Bronchial epithelial cell (primary cell): ENCODE data around the gene TTC7B. TPM values are rescaled to one million over a fixed set of nuclear protein-coding genes. Genes with fewer than 3 reads are reported as not detected.

ENCODE experiments used
- DNase-seq: peaks from one replicate; pipeline ENCODE4 v3.0.0-alpha.2; 2010; ENCODE audit warnings: low read depth
- FAIRE-seq: peaks from 2 replicates; lab custom pipeline; 2011; peaks lifted over from hg19 to GRCh38; lab: Jason Lieb, UNC
- H3K27me3 ChIP-seq: 2 replicates; pipeline ENCODE4 v1.5.1; 2011; ENCODE audit warnings: low read length; ENCODE audit not compliant: control insufficient read depth, insufficient read depth
- H3K36me3 ChIP-seq: 2 replicates; pipeline ENCODE4 v1.5.1; 2011; ENCODE audit warnings: low read length; ENCODE audit not compliant: control insufficient read depth, insufficient read depth
- H3K4me3 ChIP-seq: 2 replicates; pipeline ENCODE4 v1.5.1; 2011; ENCODE audit warnings: mild to moderate bottlenecking, low read depth, low read length, control low read depth
- total RNA-seq: library from RNA; depleted of rRNA; stranded (reverse); fragments of >200 nt; gene quantifications from 2 replicates; pipeline ENCODE4 v1.2.1, GENCODE V29; 2014
- TF ChIP-seq, protein P1 (sequence below): IDR thresholded peaks from 2 replicates; pipeline ENCODE4 v1.5.1; 2011; ENCODE audit warnings: mild to moderate bottlenecking, moderate library complexity, low read length, control low read depth, inconsistent platforms; ENCODE audit not compliant: insufficient read depth, severe bottlenecking

TTC7B gene
- total RNA-seq, 1 donor from 2014 or later = 2.9 TPM

DNA sequence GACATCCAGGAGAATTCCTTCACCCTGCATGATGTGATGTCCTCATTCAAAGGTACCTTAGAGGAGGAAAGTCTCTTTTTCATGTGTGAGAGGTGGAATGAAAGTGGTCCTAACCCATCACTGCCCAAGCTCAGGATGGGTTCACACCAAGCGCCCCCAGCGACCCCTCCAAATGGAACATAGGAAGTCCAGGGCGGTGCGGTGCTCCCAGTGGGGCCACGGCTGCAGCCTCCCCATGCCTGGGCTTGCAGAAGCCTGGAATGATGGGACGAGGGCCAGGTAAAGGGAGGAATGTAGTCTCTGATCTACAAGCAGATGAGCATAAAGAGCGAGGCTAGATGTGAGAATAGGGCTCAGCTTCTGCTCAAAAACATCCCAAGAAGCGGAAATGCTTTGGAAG lies 196.3 kb downstream of the TTC7B start:
- no peak for DNase-seq
- Histone ChIP-seq H3K4me3 (no peak overlapping the region), H3K27me3 (no peaks in the 10 kb centered on the region), H3K36me3 (no peaks in the 10 kb centered on the region)
- no peak for FAIRE-seq
- TF ChIP-seq, protein P1, sequence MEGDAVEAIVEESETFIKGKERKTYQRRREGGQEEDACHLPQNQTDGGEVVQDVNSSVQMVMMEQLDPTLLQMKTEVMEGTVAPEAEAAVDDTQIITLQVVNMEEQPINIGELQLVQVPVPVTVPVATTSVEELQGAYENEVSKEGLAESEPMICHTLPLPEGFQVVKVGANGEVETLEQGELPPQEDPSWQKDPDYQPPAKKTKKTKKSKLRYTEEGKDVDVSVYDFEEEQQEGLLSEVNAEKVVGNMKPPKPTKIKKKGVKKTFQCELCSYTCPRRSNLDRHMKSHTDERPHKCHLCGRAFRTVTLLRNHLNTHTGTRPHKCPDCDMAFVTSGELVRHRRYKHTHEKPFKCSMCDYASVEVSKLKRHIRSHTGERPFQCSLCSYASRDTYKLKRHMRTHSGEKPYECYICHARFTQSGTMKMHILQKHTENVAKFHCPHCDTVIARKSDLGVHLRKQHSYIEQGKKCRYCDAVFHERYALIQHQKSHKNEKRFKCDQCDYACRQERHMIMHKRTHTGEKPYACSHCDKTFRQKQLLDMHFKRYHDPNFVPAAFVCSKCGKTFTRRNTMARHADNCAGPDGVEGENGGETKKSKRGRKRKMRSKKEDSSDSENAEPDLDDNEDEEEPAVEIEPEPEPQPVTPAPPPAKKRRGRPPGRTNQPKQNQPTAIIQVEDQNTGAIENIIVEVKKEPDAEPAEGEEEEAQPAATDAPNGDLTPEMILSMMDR = no peak

DNA sequence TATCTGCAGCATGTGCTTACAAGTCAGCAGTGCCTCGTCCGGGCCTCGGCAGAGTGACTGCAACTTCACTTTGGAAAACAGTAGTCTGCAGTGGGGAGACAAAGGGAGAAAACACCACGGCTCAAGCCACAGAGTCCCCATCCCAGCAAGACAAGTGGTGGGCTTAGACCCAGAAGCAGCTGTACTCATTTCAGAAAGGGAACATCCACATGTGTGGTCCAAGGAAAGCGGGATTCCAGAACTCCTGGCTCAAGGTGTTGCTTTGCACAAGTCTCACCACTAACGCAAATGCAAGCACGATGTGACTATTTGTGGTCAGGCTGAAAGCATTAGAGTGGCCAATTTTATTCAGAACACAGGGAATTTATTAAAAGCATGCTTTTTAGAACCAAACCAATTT lies 198.3 kb downstream of the TTC7B start:
- FAIRE-seq = no peak
- Histone ChIP-seq H3K36me3 (no peaks in the 10 kb centered on the region), H3K27me3 (no peaks in the 10 kb centered on the region), H3K4me3 (no peak overlapping the region)
- DNase-seq = no peak
- TF ChIP-seq, protein P1 = no peak

DNA sequence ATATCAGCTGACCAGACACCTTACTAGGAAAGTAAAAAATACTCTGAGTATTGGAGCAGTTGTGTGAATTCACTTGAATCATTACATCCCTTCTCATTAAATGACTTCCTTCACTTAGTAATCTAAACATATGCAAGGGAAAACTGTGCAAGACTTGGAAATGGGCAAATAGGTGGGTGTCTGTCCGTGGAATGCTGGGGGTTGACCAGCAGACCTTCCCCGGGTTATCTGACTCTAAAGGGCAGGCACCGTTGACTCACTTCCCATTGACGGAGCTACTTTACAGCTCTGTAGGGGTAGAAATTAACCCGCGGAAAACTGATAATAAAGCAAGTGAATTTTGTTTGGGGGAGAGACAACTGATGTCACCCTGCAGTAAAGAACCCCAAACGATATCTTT lies 199.3 kb downstream of the TTC7B start:
- TF ChIP-seq, protein P1 = no peak
- Histone ChIP-seq H3K27me3 (no peaks in the 10 kb centered on the region), H3K36me3 (no peaks in the 10 kb centered on the region), H3K4me3 (no peak overlapping the region)
- no peak for FAIRE-seq
- DNase-seq = no peak

DNA sequence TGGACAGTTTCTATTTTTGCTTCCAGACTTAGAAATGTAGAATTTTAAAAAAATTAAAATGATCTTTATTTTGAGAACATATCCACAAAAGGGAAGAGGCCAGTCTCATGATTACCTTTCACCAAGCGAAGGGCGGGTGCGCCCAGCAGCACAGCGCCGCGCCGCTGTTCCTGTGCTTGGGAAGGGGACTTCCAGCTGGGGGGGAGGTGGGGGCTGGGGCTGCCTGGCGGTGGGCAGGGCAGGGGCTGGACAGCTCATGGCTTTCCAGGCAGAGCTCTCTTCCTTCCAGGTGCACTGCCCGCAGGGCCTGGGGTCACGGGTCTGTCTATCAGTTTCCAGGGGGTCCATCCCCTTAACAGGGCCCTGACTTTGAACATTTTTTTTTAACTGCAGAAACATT lies 199.9 kb downstream of the TTC7B start:
- Histone ChIP-seq H3K36me3 (no peaks in the 10 kb centered on the region), H3K27me3 (no peaks in the 10 kb centered on the region), H3K4me3 (no peak overlapping the region)
- FAIRE-seq (no peak), DNase-seq (no peak)
- TF ChIP-seq, protein P1 = no peak

DNA sequence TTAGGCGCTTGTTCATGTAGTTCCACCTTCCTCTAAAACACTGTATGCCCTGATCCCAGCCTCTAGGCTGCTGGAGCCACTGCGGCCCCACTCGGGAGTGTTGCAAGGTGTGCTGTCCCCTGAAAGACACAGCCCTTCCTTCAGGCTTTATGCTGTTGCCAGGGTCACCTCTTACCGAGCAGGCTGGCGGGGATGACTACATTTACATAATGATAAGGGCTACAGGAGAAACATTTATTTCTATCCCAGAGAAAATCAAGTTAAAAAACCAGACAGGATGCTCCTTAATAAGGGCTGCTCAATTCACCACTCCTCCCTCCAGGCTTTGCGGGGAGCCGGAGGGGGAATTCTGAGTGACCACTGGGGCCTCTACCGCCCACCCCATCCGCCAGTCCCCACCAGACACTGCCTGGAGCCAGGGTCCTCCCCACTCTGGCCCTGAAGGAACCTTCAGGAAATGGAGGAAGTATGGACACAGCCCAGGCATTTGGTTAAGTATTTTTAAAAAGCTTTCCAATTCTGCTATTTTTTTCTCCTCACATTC lies 200.6 kb downstream of the TTC7B start:
- Histone ChIP-seq H3K27me3 (no peaks in the 10 kb centered on the region), H3K4me3 (no peak overlapping the region), H3K36me3 (no peaks in the 10 kb centered on the region)
- TF ChIP-seq, protein P1 = no peak
- DNase-seq (no peak), FAIRE-seq (no peak)
